ENCODE measurements around the gene LDB2. TPM values are rescaled to one million over a fixed set of nuclear protein-coding genes. Genes with fewer than 3 reads are reported as not detected.

The LDB2 gene
- total and polyA plus RNA-seq, 2 donors (not counting 1 experiment from before 2014, with no cell fraction given), result not detected

- 77% methylated on average over 7 of the region's 7 CpGs for WGBS (ENCODE audit: insufficient coverage)
- Histone ChIP-seq H3K4me3 (ENCODE audit: control extremely low read depth in 1 of 5, extremely low read depth in 1 of 5, insufficient read depth in 1 of 5, low read depth in 2 of 5, low read length in 4 of 5) (no peak overlapping the region), H3K9me3 (ENCODE audit: control extremely low read depth in 1 of 3, control insufficient read depth in 2 of 3, insufficient read depth in 1 of 3, low read length in 2 of 3) (peaks cover 0 to 11% (median 0%) of the 10 kb centered on the region in 3 donors), H2AFZ (ENCODE audit: insufficient read depth, low read depth, low read length, poor library complexity, severe bottlenecking) (no peak overlapping the region), H3K27ac (ENCODE audit: low read length in 2 of 2) (no peak overlapping the region), H3K27me3 (replicated peaks in 1 of 4; ENCODE audit: control extremely low read depth in 1 of 4, control insufficient read depth in 3 of 4, insufficient read depth in 4 of 4, low read length in 3 of 4) (no peaks in the 10 kb centered on the region), H3K4me1 (ENCODE audit: control insufficient read depth in 2 of 2, insufficient read depth in 2 of 2, low read length in 2 of 2) (no peaks in the 10 kb centered on the region), H3K9ac (ENCODE audit: low read length) (no peak overlapping the region), H3K4me2 (replicated peaks; ENCODE audit: low read depth, low read length, poor library complexity, severe bottlenecking) (no peak overlapping the region), H3K36me3 (replicated peaks in 1 of 2; ENCODE audit: control extremely low read depth in 1 of 2, control insufficient read depth in 1 of 2, extremely low read depth in 1 of 2, insufficient read depth in 2 of 2, low read length in 1 of 2) (no peaks in the 10 kb centered on the region), H4K20me1 (ENCODE audit: control insufficient read depth, insufficient read depth, low read length, poor library complexity, severe bottlenecking) (no peaks in the 10 kb centered on the region), H3K79me2 (ENCODE audit: control insufficient read depth, insufficient read depth, low read length) (no peaks in the 10 kb centered on the region)
- Mint-ChIP-seq H3K4me3 (no peak overlapping the region), H3K9me3 (ENCODE audit: insufficient read depth) (no peaks in the 10 kb centered on the region), H3K27ac (no peak overlapping the region), H3K4me1 (no peaks in the 10 kb centered on the region), H3K27me3 (no peaks in the 10 kb centered on the region)
- CTCF ChIA-PET, result no interaction called here
- intact Hi-C loops (cut with micrococcal nuclease), result no loop called here
- no peak for DNase-seq
- TF ChIP-seq CTCF (IDR thresholded peaks at IDR 0.05), result no peak
- no peak for TF ChIP-seq EZH2 (IDR thresholded peaks at IDR 0.05; ENCODE audit: borderline replicate concordance, insufficient read depth, low read depth, low read length, poor library complexity, severe bottlenecking)
- POLR2A ChIA-PET, result no interaction called here
- ATAC-seq (ENCODE audit: low read depth), result no peak
Observed at GRCh38 chr4:16865209-16865896, 33.1 kb downstream of the LDB2 start.

- POLR2A ChIA-PET, result no interaction called here
- Histone ChIP-seq H3K27me3 (replicated peaks in 1 of 4; ENCODE audit: control extremely low read depth in 1 of 4, control insufficient read depth in 3 of 4, insufficient read depth in 4 of 4, low read length in 3 of 4) (no peaks in the 10 kb centered on the region), H3K9me3 (ENCODE audit: control extremely low read depth in 1 of 3, control insufficient read depth in 2 of 3, insufficient read depth in 1 of 3, low read length in 2 of 3) (peaks cover 0 to 11% (median 0%) of the 10 kb centered on the region in 3 donors), H3K4me3 (ENCODE audit: control extremely low read depth in 1 of 5, extremely low read depth in 1 of 5, insufficient read depth in 1 of 5, low read depth in 2 of 5, low read length in 4 of 5) (no peak overlapping the region), H2AFZ (ENCODE audit: insufficient read depth, low read depth, low read length, poor library complexity, severe bottlenecking) (no peak overlapping the region), H3K4me1 (ENCODE audit: control insufficient read depth in 2 of 2, insufficient read depth in 2 of 2, low read length in 2 of 2) (no peaks in the 10 kb centered on the region), H3K27ac (ENCODE audit: low read length in 2 of 2) (no peak overlapping the region), H3K79me2 (ENCODE audit: control insufficient read depth, insufficient read depth, low read length) (no peaks in the 10 kb centered on the region), H4K20me1 (ENCODE audit: control insufficient read depth, insufficient read depth, low read length, poor library complexity, severe bottlenecking) (no peaks in the 10 kb centered on the region), H3K4me2 (replicated peaks; ENCODE audit: low read depth, low read length, poor library complexity, severe bottlenecking) (no peak overlapping the region), H3K9ac (ENCODE audit: low read length) (no peak overlapping the region), H3K36me3 (replicated peaks in 1 of 2; ENCODE audit: control extremely low read depth in 1 of 2, control insufficient read depth in 1 of 2, extremely low read depth in 1 of 2, insufficient read depth in 2 of 2, low read length in 1 of 2) (no peaks in the 10 kb centered on the region)
- TF ChIP-seq CTCF (IDR thresholded peaks at IDR 0.05) (no peak), EZH2 (IDR thresholded peaks at IDR 0.05; ENCODE audit: borderline replicate concordance, insufficient read depth, low read depth, low read length, poor library complexity, severe bottlenecking) (no peak)
- no peaks in the 10 kb centered on the region for H3K9me3 Mint-ChIP-seq (ENCODE audit: insufficient read depth)
- DNase-seq (no peak), ATAC-seq (ENCODE audit: low read depth) (no peak)
- intact Hi-C loops (cut with micrococcal nuclease), result no loop called here
- H3K4me3 Mint-ChIP-seq, result no peak overlapping the region
- no peaks in the 10 kb centered on the region for H3K27me3 Mint-ChIP-seq
- CTCF ChIA-PET, result no interaction called here
- no peak overlapping the region for H3K27ac Mint-ChIP-seq
- no CpG with 5 or more reads among the region's 2 CpGs for WGBS (ENCODE audit: insufficient coverage)
- H3K4me1 Mint-ChIP-seq, result no peaks in the 10 kb centered on the region
Observed at GRCh38 chr4:16864199-16864598, 34.2 kb downstream of the LDB2 start.
